Spleen (tissue), 11 donors: Measurements from ENCODE around the gene COL11A2. TPM values are rescaled to one million over a fixed set of nuclear protein-coding genes. Genes with fewer than 3 reads are reported as not detected.

Source experiments
- microRNA-seq, 3 donors: library from miRNA; unstranded; fragments of <30 nt; microRNA quantifications; one replicate each; pipeline versions ENCODE4 to v1.1.0, GENCODE V29; 2019 to 2020
- polyA plus RNA-seq, 3 donors: library from polyadenylated mRNA; stranded (reverse); fragments of 200-250 nt; gene quantifications; one replicate each; pipeline ENCODE4 v1.2.1, GENCODE V29; 2013
- small RNA-seq, 4 donors: library from RNA; depleted of rRNA; stranded (forward); fragments of <200 nt; gene quantifications; one replicate each; pipeline ENCODE3, GENCODE V24; 2016
- total RNA-seq, 7 donors: library from RNA; depleted of rRNA in 3 of 7; stranded (reverse); fragments of >200 nt in 3 of 7; fragmentation: NEBNext Ultra II Directional in 4 of 7; extraction: Animal tissue kit (Norgen Biotek cat#: 25700) in 4 of 7; gene quantifications; one replicate each; pipeline versions ENCODE4 v1.1.0 to v1.2.1, GENCODE V29; 2016 to 2021
- donor health status: healthy with polysubstance abuse.
- donor health status: DM: no; HTN: no; CAD: no; lungs with moderate emphysema.
- donor health status: DM: no; HTN: no; CAD: no.
- donor health status: Bipolar disorder and iron deficiency.
- donor health status: healthy.
- donor health status: DM: no; HTN: no; CAD: no.
- donor health status: DM: yes; HTN: yes; CAD: no.

COL11A2 gene
- total and polyA plus RNA-seq, 10 donors, result 0.68 to 2.4 (median 1.3) TPM

Small RNAs within 50 kb of the gene (microRNA-seq; reads per million reads assigned to microRNA genes)
- 2.1 to 3.6 (median 3.4) reads per million in 3 donors for gene MIR219A1

Small RNAs within 50 kb of the gene (small RNA-seq; reads per million reads assigned to genes)
- gene MIR219A1 (0.89 to 1.5 (median 1.4) reads per million in 4 donors), gene RNY4P10 (0 to 0.29 (median 0.08) reads per million in 4 donors)

Other genes starting within 250 kb of the COL11A2 start
- 100 to 1,000 TPM; 141 to 218 (median 173) TPM for gene HLA-DMA, start 239.4 kb downstream of the COL11A2 start, total RNA-seq
- gene HLA-DMA, start 239.4 kb downstream of the COL11A2 start, polyA plus RNA-seq, result 100 to 1,000 TPM; 235 to 423 (median 270) TPM
- gene BRD2, start 223.9 kb downstream of the COL11A2 start, total RNA-seq, result 100 to 1,000 TPM; 169 to 277 (median 234) TPM
- 100 to 1,000 TPM in 2 of 3 donors, 10 to 100 TPM in 1; 80.5 to 127 (median 103) TPM for gene BRD2, start 223.9 kb downstream of the COL11A2 start, polyA plus RNA-seq
- 10 to 100 TPM; 30.8 to 89.5 (median 68.6) TPM for gene HLA-DOA, start 182.9 kb downstream of the COL11A2 start, total RNA-seq
- 10 to 100 TPM; 36.9 to 48.7 (median 40.0) TPM for gene HLA-DOA, start 182.9 kb downstream of the COL11A2 start, polyA plus RNA-seq
- 100 to 1,000 TPM; 253 to 621 (median 517) TPM for gene HLA-DPA1, start 118.8 kb downstream of the COL11A2 start, total RNA-seq
- gene HLA-DPA1, start 118.8 kb downstream of the COL11A2 start, polyA plus RNA-seq, result 100 to 1,000 TPM; 346 to 466 (median 352) TPM
- gene HLA-DPB1, start 116.5 kb downstream of the COL11A2 start, total RNA-seq, result 100 to 1,000 TPM; 209 to 647 (median 414) TPM
- gene HLA-DPB1, start 116.5 kb downstream of the COL11A2 start, polyA plus RNA-seq, result 100 to 1,000 TPM; 543 to 817 (median 574) TPM
- gene RXRB, start 8.2 kb upstream of the COL11A2 start, total RNA-seq, result 10 to 100 TPM; 30.9 to 66.8 (median 54.2) TPM
- 10 to 100 TPM; 29.1 to 72.4 (median 53.0) TPM for gene RXRB, start 8.2 kb upstream of the COL11A2 start, polyA plus RNA-seq
- gene SLC39A7, start 8.4 kb upstream of the COL11A2 start, total RNA-seq, result 10 to 100 TPM; 42.8 to 58.7 (median 48.8) TPM
- gene SLC39A7, start 8.4 kb upstream of the COL11A2 start, polyA plus RNA-seq, result 10 to 100 TPM; 28.8 to 42.3 (median 33.8) TPM
- 10 to 100 TPM in 5 of 7 donors, 1 to 10 TPM in 2; 8.7 to 20.1 (median 14.9) TPM for gene HSD17B8, start 12.2 kb upstream of the COL11A2 start, total RNA-seq
- 10 to 100 TPM; 15.8 to 24.1 (median 16.5) TPM for gene HSD17B8, start 12.2 kb upstream of the COL11A2 start, polyA plus RNA-seq
- 10 to 100 TPM; 13.4 to 37.8 (median 29.6) TPM for gene RING1, start 16.0 kb upstream of the COL11A2 start, total RNA-seq
- gene RING1, start 16.0 kb upstream of the COL11A2 start, polyA plus RNA-seq, result 10 to 100 TPM; 29.2 to 42.3 (median 32.5) TPM
- gene VPS52, start 79.4 kb upstream of the COL11A2 start, total RNA-seq, result 10 to 100 TPM; 51.0 to 87.7 (median 59.1) TPM
- gene VPS52, start 79.4 kb upstream of the COL11A2 start, polyA plus RNA-seq, result 10 to 100 TPM; 31.7 to 51.0 (median 48.5) TPM
- 1,000 to 10,000 TPM; 1,471 to 2,906 (median 2,449) TPM for gene RPS18, start 79.6 kb upstream of the COL11A2 start, total RNA-seq
- gene RPS18, start 79.6 kb upstream of the COL11A2 start, polyA plus RNA-seq, result over 10,000 TPM in 2 of 3 donors, 1,000 to 10,000 TPM in 1; 8,573 to 17,605 (median 14,270) TPM
- gene B3GALT4, start 84.7 kb upstream of the COL11A2 start, total RNA-seq, result 10 to 100 TPM; 17.6 to 31.6 (median 27.1) TPM
- 10 to 100 TPM; 11.5 to 17.7 (median 13.5) TPM for gene B3GALT4, start 84.7 kb upstream of the COL11A2 start, polyA plus RNA-seq
- 10 to 100 TPM; 30.5 to 53.1 (median 43.6) TPM for gene WDR46, start 96.8 kb upstream of the COL11A2 start, total RNA-seq
- 100 to 1,000 TPM in 1 of 3 donors, 10 to 100 TPM in 2; 52.6 to 101 (median 96.1) TPM for gene WDR46, start 96.8 kb upstream of the COL11A2 start, polyA plus RNA-seq
- 10 to 100 TPM; 11.3 to 35.7 (median 26.5) TPM for gene PFDN6, start 97.1 kb upstream of the COL11A2 start, total RNA-seq
- 100 to 1,000 TPM; 150 to 169 (median 158) TPM for gene PFDN6, start 97.1 kb upstream of the COL11A2 start, polyA plus RNA-seq
- gene RGL2, start 106.5 kb upstream of the COL11A2 start, total RNA-seq, result 100 to 1,000 TPM; 123 to 212 (median 146) TPM
- 100 to 1,000 TPM in 2 of 3 donors, 10 to 100 TPM in 1; 73.3 to 180 (median 133) TPM for gene RGL2, start 106.5 kb upstream of the COL11A2 start, polyA plus RNA-seq
- gene TAPBP, start 121.6 kb upstream of the COL11A2 start, total RNA-seq, result 100 to 1,000 TPM; 238 to 292 (median 285) TPM
- gene TAPBP, start 121.6 kb upstream of the COL11A2 start, polyA plus RNA-seq, result 100 to 1,000 TPM in 1 of 3 donors, 10 to 100 TPM in 2; 42.6 to 101 (median 81.6) TPM
- gene ZBTB22, start 125.3 kb upstream of the COL11A2 start, total RNA-seq, result 10 to 100 TPM; 16.1 to 27.2 (median 20.1) TPM
- 10 to 100 TPM; 10.8 to 19.8 (median 15.4) TPM for gene ZBTB22, start 125.3 kb upstream of the COL11A2 start, polyA plus RNA-seq
- gene DAXX, start 130.5 kb upstream of the COL11A2 start, total RNA-seq, result 10 to 100 TPM; 47.6 to 76.3 (median 67.9) TPM
- gene DAXX, start 130.5 kb upstream of the COL11A2 start, polyA plus RNA-seq, result 10 to 100 TPM; 47.8 to 59.3 (median 54.0) TPM
- 1 to 10 TPM; 1.2 to 9.2 (median 6.6) TPM for gene KIFC1, start 199.4 kb upstream of the COL11A2 start, total RNA-seq
- 10 to 100 TPM in 1 of 3 donors, 1 to 10 TPM in 2; 1.3 to 11.3 (median 3.7) TPM for gene KIFC1, start 199.4 kb upstream of the COL11A2 start, polyA plus RNA-seq
- gene PHF1, start 218.5 kb upstream of the COL11A2 start, total RNA-seq, result 100 to 1,000 TPM in 3 of 7 donors, 10 to 100 TPM in 4; 83.0 to 133 (median 93.6) TPM
- 100 to 1,000 TPM in 2 of 3 donors, 10 to 100 TPM in 1; 89.3 to 181 (median 171) TPM for gene PHF1, start 218.5 kb upstream of the COL11A2 start, polyA plus RNA-seq
- gene CUTA, start 225.6 kb upstream of the COL11A2 start, total RNA-seq, result 100 to 1,000 TPM; 113 to 149 (median 130) TPM
- gene CUTA, start 225.6 kb upstream of the COL11A2 start, polyA plus RNA-seq, result 100 to 1,000 TPM; 198 to 225 (median 206) TPM
- 10 to 100 TPM; 20.1 to 30.8 (median 25.9) TPM for gene SYNGAP1, start 227.6 kb upstream of the COL11A2 start, total RNA-seq
- 10 to 100 TPM in 1 of 3 donors, 1 to 10 TPM in 2; 3.6 to 14.7 (median 4.6) TPM for gene SYNGAP1, start 227.6 kb upstream of the COL11A2 start, polyA plus RNA-seq